GDM1 (cell line): Measurements from ENCODE around the gene MKI67.

Experiments
- DNase-seq: peaks from one replicate; lab custom pipeline; 2025; lab: John Stamatoyannopoulos, UW

Gene MKI67

GRCh38 chr10:128051548-128051947 is 74.7 kb downstream of the MKI67 start:
- no peak for DNase-seq

GRCh38 chr10:128050936-128051335 is 75.3 kb downstream of the MKI67 start:
- DNase-seq, result no peak

- no peak for DNase-seq
Measured at GRCh38 chr10:128050121-128050516, 76.1 kb downstream of the MKI67 start.

GRCh38 chr10:128049226-128050120 is 76.8 kb downstream of the MKI67 start:
- DNase-seq, result no peak

- DNase-seq, result no peak
Measured at GRCh38 chr10:128048819-128049210, 77.4 kb downstream of the MKI67 start.

- DNase-seq, result peak; percentile 4
Measured at GRCh38 chr10:128047991-128048818, 78.0 kb downstream of the MKI67 start.

- peak; percentile 87 for DNase-seq
Measured at GRCh38 chr10:128047351-128047750, 78.9 kb downstream of the MKI67 start.

- no peak for DNase-seq
Measured at GRCh38 chr10:128046953-128047290, 79.3 kb downstream of the MKI67 start.
